HepG2 (cell line): ENCODE measurements around the gene ATG9A. TPM values are rescaled to one million over a fixed set of nuclear protein-coding genes. Genes with fewer than 3 reads are reported as not detected.

ENCODE experiments used
- ATM ChIP-seq: fragments of 450-650 bp; IDR thresholded peaks from 2 replicates; pipeline ENCODE4 v1.7.1; 2017; ENCODE audit warnings: mild to moderate bottlenecking, borderline replicate concordance
- BRCA1 ChIP-seq: sonication (generic); formaldehyde crosslinking; IDR thresholded peaks from 2 replicates; pipeline ENCODE4 v1.4.0; 2020; ENCODE audit warnings: missing genetic modification reagents
- ETV5 ChIP-seq: IDR thresholded peaks from 2 replicates; pipeline ENCODE4 v1.6.1; 2018; ENCODE audit warnings: missing biosample characterization, missing genetic modification reagents, inconsistent platforms, borderline replicate concordance
- GABPB1 ChIP-seq: IDR thresholded peaks from 2 replicates; pipeline ENCODE4 v1.6.1; 2016; ENCODE audit warnings: mild to moderate bottlenecking, missing genetic modification reagents, moderate library complexity, missing compliant biosample characterization
- IRF9 ChIP-seq: sonication (generic); formaldehyde crosslinking; IDR thresholded peaks from 2 replicates; pipeline ENCODE4 v1.8.0; 2022; ENCODE audit warnings: missing genetic modification reagents, mild to moderate bottlenecking, borderline replicate concordance
- KLF16 ChIP-seq, 2 experiments: sonication (generic) in 1 of 2; formaldehyde crosslinking in 1 of 2; IDR thresholded peaks; 2 replicates each; pipeline versions ENCODE4 v1.6.1 to v1.8.0; 2016 to 2023; ENCODE audit warnings: missing genetic modification reagents in 2 of 2, missing compliant biosample characterization in 1 of 2
- LRRFIP1 ChIP-seq: sonication (generic); formaldehyde crosslinking; conservative IDR thresholded peaks from 2 replicates; pipeline ENCODE4 v1.4.0; 2020; ENCODE audit warnings: missing genetic modification reagents
- MXI1 ChIP-seq: IDR thresholded peaks from 3 replicates; pipeline ENCODE4 v1.6.1; 2012; ENCODE audit warnings: low read depth, low read length, inconsistent platforms, borderline replicate concordance
- PHF8 ChIP-seq: sonication (generic); formaldehyde crosslinking; IDR thresholded peaks from 2 replicates; pipeline ENCODE4 v1.5.0; 2020; ENCODE audit warnings: missing genetic modification reagents
- POLR2AphosphoS5 ChIP-seq: IDR thresholded peaks from 2 replicates; pipeline ENCODE4 v1.6.1; 2012; ENCODE audit warnings: low read depth, low read length
- STAT5B ChIP-seq: sonication (generic); formaldehyde crosslinking; IDR thresholded peaks from 2 replicates; pipeline ENCODE4 v1.4.0; 2020; ENCODE audit warnings: missing genetic modification reagents
- TGIF2 ChIP-seq: IDR thresholded peaks from 2 replicates; pipeline ENCODE4 v1.6.1; 2016; ENCODE audit warnings: control low read depth, missing compliant biosample characterization
- USF2 ChIP-seq, 2 experiments: sonication (generic) in 1 of 2; formaldehyde crosslinking in 1 of 2; IDR thresholded peaks; 2 replicates each; pipeline versions ENCODE4 v1.5.1 to v1.6.1; 2011 to 2020; ENCODE audit warnings: borderline replicate concordance in 1 of 2, low read depth in 1 of 2, low read length in 1 of 2, mild to moderate bottlenecking in 1 of 2, missing genetic modification reagents in 1 of 2, moderate library complexity in 1 of 2
- ZFP91 ChIP-seq: sonication (generic); formaldehyde crosslinking; IDR thresholded peaks from 2 replicates; pipeline ENCODE4 v1.9.0; 2022; ENCODE audit warnings: missing genetic modification reagents, mild to moderate bottlenecking, borderline replicate concordance
- ZFX ChIP-seq: sonication (generic); formaldehyde crosslinking; IDR thresholded peaks from 2 replicates; pipeline ENCODE4 v1.4.0; 2020; ENCODE audit warnings: mild to moderate bottlenecking, low read depth, missing genetic modification reagents, moderate library complexity
- ZNF121 ChIP-seq: sonication (generic); formaldehyde crosslinking; IDR thresholded peaks from 2 replicates; pipeline ENCODE4 v1.5.0; 2020; ENCODE audit warnings: mild to moderate bottlenecking, missing genetic modification reagents
- ZNF543 ChIP-seq: sonication (generic); formaldehyde crosslinking; IDR thresholded peaks from 2 replicates; pipeline ENCODE4 v1.4.0; 2020; ENCODE audit warnings: mild to moderate bottlenecking, missing genetic modification reagents
- ZNF558 ChIP-seq: sonication (generic); formaldehyde crosslinking; IDR thresholded peaks from 2 replicates; pipeline ENCODE4 v1.9.0; 2022; ENCODE audit warnings: mild to moderate bottlenecking, missing genetic modification reagents, borderline replicate concordance
- ZNF619 ChIP-seq: sonication (generic); formaldehyde crosslinking; IDR thresholded peaks from 2 replicates; pipeline ENCODE4 v1.4.0; 2020; ENCODE audit warnings: mild to moderate bottlenecking, missing genetic modification reagents
- ZNF776 ChIP-seq: sonication (generic); formaldehyde crosslinking; IDR thresholded peaks from 2 replicates; pipeline ENCODE4 v1.4.0; 2020; ENCODE audit warnings: mild to moderate bottlenecking, missing genetic modification reagents
- polyA plus RNA-seq, 8 experiments: library from polyadenylated mRNA; depleted of rRNA in 3 of 8; stranded (reverse) in 7 of 8; unstranded in 1 of 8; fragments of >200 nt; fragmentation: Illumina TruSeq in 4 of 8; extraction: Trizol in 4 of 8; gene quantifications; 2 replicates each; pipeline versions ENCODE4 v1.2.1 to v1.2.3, GENCODE V29; 2011 to 2016; ENCODE audit warnings: low read depth in 4 of 8, missing spikeins in 1 of 8, mixed read lengths in 1 of 8; ENCODE audit not compliant: insufficient read depth in 1 of 8
- total RNA-seq, 5 experiments: library from RNA; depleted of rRNA; stranded (reverse); fragments of >200 nt; fragmentation: Illumina TruSeq; extraction: Trizol; gene quantifications; 2 replicates each; pipeline ENCODE4 v1.2.3, GENCODE V29; 2016; ENCODE audit warnings: low read depth in 1 of 5

The ATG9A gene
- total and polyA plus RNA-seq, 2 of the 13 experiments (the other 11 are each of a cell fraction or from before 2014, with no cell fraction given), result 35.0 to 131 TPM

GRCh38 chr2:219178377-219179175, 50.9 kb downstream of the ATG9A start (continued):
- TF ChIP-seq USF2 (IDR thresholded peaks at IDR 0.05; ENCODE audit: low read depth, low read length) (no peak), USF2 (CRISPR knock-in tag; IDR thresholded peaks at IDR 0.05; ENCODE audit: borderline replicate concordance) (0 out of 2 replicates have a peak, but pooled peaks have one; percentile 17), TGIF2 (no peak), POLR2AphosphoS5 (no peak), GABPB1 (CRISPR knock-in tag) (no peak; the same call in 1 of the 2 replicates), ZNF619 (CRISPR knock-in tag) (no peak), KLF16 (CRISPR knock-in tag; IDR thresholded peaks at IDR 0.05) (no peak), ZFP91 (peak; percentile 67; the same call in 1 of the 2 replicates), ATM (no peak), MXI1 (no peak; the same call in 2 of the 3 replicates), ETV5 (CRISPR knock-in tag) (no peak), ZNF776 (no peak), BRCA1 (CRISPR knock-in tag) (peak; percentile 5; the same call in 1 of the 2 replicates), IRF9 (CRISPR knock-in tag) (no peak), STAT5B (CRISPR knock-in tag) (no peak), ZFX (peak; percentile 49), LRRFIP1 (no peak), ZNF121 (CRISPR knock-in tag) (no peak), ZNF543 (CRISPR knock-in tag) (no peak), ZNF558 (CRISPR knock-in tag) (0 out of 2 replicates have a peak, but pooled peaks have one; percentile 19), PHF8 (CRISPR knock-in tag) (no peak)
